Measurements from ENCODE around the gene HS6ST3.

Gene HS6ST3

GRCh38 chr13:96473526-96474180 lies 383.7 kb downstream of the HS6ST3 start:
- no peak overlapping the region for H3K9ac ChIP-seq (ENCODE audit: insufficient read length)
- no peak for DNase-seq (ENCODE audit: low read depth, low spot score)
- no peaks in the 10 kb centered on the region for H3K36me3 ChIP-seq (ENCODE audit: insufficient read depth, low read length)
- no peak overlapping the region for H3K27ac ChIP-seq
- no peaks in the 10 kb centered on the region for H3K9me3 ChIP-seq (ENCODE audit: low read depth, low read length)
- no peak overlapping the region for H3K4me3 ChIP-seq
- no peak for TF ChIP-seq EZH2 (IDR thresholded peaks at IDR 0.05)
- no peak for TF ChIP-seq FOXP2 (optimal IDR thresholded peaks at IDR 0.05; ENCODE audit: control extremely low read depth, extremely low read length, insufficient read depth)
- no peak for TF ChIP-seq POLR2AphosphoS5 (IDR thresholded peaks at IDR 0.05; ENCODE audit: borderline replicate concordance, low read depth, low read length)

DNA sequence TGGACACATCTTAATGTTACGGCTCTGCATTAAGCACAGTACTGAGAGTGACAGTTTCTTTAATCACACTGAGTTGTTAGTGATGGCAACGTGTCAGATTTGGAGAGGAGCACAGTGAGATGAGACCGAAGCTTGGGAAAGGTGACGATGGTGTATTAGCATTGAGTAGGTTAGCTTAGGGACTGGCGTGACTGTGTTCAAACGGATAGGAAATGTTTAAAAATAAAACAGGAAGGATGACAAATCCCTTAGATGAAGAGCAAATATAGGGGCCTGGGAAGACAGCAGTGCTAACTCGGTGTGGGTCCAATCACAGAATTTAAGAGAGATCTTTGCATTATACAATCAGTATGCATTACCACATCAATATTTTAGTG lies 384.3 kb downstream of the HS6ST3 start:
- H3K9ac ChIP-seq (ENCODE audit: insufficient read length), result no peak overlapping the region
- no peaks in the 10 kb centered on the region for H3K36me3 ChIP-seq (ENCODE audit: insufficient read depth, low read length)
- no peak for DNase-seq (ENCODE audit: low read depth, low spot score)
- H3K9me3 ChIP-seq (ENCODE audit: low read depth, low read length), result no peaks in the 10 kb centered on the region
- H3K27ac ChIP-seq, result no peak overlapping the region
- TF ChIP-seq POLR2AphosphoS5 (IDR thresholded peaks at IDR 0.05; ENCODE audit: borderline replicate concordance, low read depth, low read length), result no peak
- H3K4me3 ChIP-seq, result no peak overlapping the region

GRCh38 chr13:96475103-96475502 lies 385.2 kb downstream of the HS6ST3 start:
- DNase-seq (ENCODE audit: low read depth, low spot score), result no peak
- H3K27ac ChIP-seq, result no peak overlapping the region
- no peak overlapping the region for H3K9ac ChIP-seq (ENCODE audit: insufficient read length)
- no peak overlapping the region for H3K4me3 ChIP-seq
- no peaks in the 10 kb centered on the region for H3K36me3 ChIP-seq (ENCODE audit: insufficient read depth, low read length)
- no peak for TF ChIP-seq FOXP2 (optimal IDR thresholded peaks at IDR 0.05; ENCODE audit: control extremely low read depth, extremely low read length, insufficient read depth)
- no peak for TF ChIP-seq EZH2 (IDR thresholded peaks at IDR 0.05)
- no peak for TF ChIP-seq POLR2AphosphoS5 (IDR thresholded peaks at IDR 0.05; ENCODE audit: borderline replicate concordance, low read depth, low read length)
- H3K9me3 ChIP-seq (ENCODE audit: low read depth, low read length), result no peaks in the 10 kb centered on the region

- TF ChIP-seq EZH2 (IDR thresholded peaks at IDR 0.05) (no peak), POLR2AphosphoS5 (IDR thresholded peaks at IDR 0.05; ENCODE audit: borderline replicate concordance, low read depth, low read length) (no peak), FOXP2 (optimal IDR thresholded peaks at IDR 0.05; ENCODE audit: control extremely low read depth, extremely low read length, insufficient read depth) (no peak)
- H3K27ac ChIP-seq, result no peak overlapping the region
- H3K9me3 ChIP-seq (ENCODE audit: low read depth, low read length), result no peaks in the 10 kb centered on the region
- no peaks in the 10 kb centered on the region for H3K36me3 ChIP-seq (ENCODE audit: insufficient read depth, low read length)
- H3K9ac ChIP-seq (ENCODE audit: insufficient read length), result no peak overlapping the region
- DNase-seq (ENCODE audit: low read depth, low spot score), result no peak
- H3K4me3 ChIP-seq, result no peak overlapping the region
These were observed 391.6 kb downstream of the HS6ST3 start for GRCh38 chr13:96481482-96481881.

DNA sequence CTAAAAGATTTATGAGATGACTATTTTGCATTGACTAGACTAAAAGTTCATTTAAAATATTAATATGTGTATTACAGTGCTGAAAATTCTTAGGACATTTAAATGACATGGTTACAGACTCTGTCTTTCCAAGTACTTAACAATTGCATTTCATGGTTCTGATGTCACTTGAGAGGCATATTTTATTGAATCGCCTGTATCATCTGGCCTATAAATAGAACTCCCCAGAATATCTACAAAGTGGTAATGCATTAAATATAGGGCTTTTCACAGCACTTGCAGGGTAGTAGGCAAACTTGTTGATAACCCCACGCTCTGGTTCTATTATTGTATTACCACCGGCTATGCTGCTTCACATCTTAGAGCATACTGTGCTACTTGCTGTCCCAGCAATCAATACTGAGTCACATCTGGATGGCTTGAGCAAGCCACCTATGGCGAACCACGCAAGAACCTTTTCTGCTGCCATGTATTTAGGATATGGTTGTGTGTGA lies 400.6 kb downstream of the HS6ST3 start:
- no peaks in the 10 kb centered on the region for H3K36me3 ChIP-seq (ENCODE audit: insufficient read depth, low read length)
- no peaks in the 10 kb centered on the region for H3K9me3 ChIP-seq (ENCODE audit: low read depth, low read length)
- DNase-seq (ENCODE audit: low read depth, low spot score), result no peak
- TF ChIP-seq POLR2AphosphoS5 (IDR thresholded peaks at IDR 0.05; ENCODE audit: borderline replicate concordance, low read depth, low read length) (no peak), EZH2 (IDR thresholded peaks at IDR 0.05) (no peak), FOXP2 (optimal IDR thresholded peaks at IDR 0.05; ENCODE audit: control extremely low read depth, extremely low read length, insufficient read depth) (no peak)
- no peak overlapping the region for H3K4me3 ChIP-seq
- H3K27ac ChIP-seq, result no peak overlapping the region
- no peak overlapping the region for H3K9ac ChIP-seq (ENCODE audit: insufficient read length)

DNA sequence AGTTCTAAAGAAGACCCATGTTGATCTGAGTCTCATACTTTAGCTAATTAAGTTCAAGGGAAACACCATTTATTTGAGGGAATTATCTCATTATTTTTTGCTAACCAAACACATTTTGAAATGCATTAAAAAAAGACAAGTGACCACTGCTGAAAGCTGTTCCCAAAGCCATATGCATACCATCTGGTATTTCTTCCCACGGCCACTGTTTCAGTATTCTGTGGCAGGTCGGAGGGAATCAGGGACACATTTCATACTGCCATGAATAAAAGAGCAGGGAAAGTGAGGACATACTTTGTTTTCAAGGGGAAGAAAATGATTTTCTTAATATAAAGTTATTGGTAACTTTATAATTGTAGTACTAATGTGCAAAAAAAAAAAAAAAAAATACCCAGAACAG lies 401.2 kb downstream of the HS6ST3 start:
- TF ChIP-seq FOXP2 (optimal IDR thresholded peaks at IDR 0.05; ENCODE audit: control extremely low read depth, extremely low read length, insufficient read depth), result no peak
- TF ChIP-seq EZH2 (IDR thresholded peaks at IDR 0.05), result no peak
- no peak for TF ChIP-seq POLR2AphosphoS5 (IDR thresholded peaks at IDR 0.05; ENCODE audit: borderline replicate concordance, low read depth, low read length)
- H3K36me3 ChIP-seq (ENCODE audit: insufficient read depth, low read length), result no peaks in the 10 kb centered on the region
- DNase-seq (ENCODE audit: low read depth, low spot score), result no peak
- no peaks in the 10 kb centered on the region for H3K9me3 ChIP-seq (ENCODE audit: low read depth, low read length)
- no peak overlapping the region for H3K27ac ChIP-seq
- H3K9ac ChIP-seq (ENCODE audit: insufficient read length), result no peak overlapping the region
- no peak overlapping the region for H3K4me3 ChIP-seq

- Histone ChIP-seq H3K9me3 (ENCODE audit: low read depth, low read length) (no peaks in the 10 kb centered on the region), H3K4me3 (no peak overlapping the region), H3K9ac (ENCODE audit: insufficient read length) (no peak overlapping the region), H3K27ac (no peak overlapping the region), H3K36me3 (ENCODE audit: insufficient read depth, low read length) (no peaks in the 10 kb centered on the region)
- TF ChIP-seq FOXP2 (optimal IDR thresholded peaks at IDR 0.05; ENCODE audit: control extremely low read depth, extremely low read length, insufficient read depth), result no peak
- no peak for TF ChIP-seq POLR2AphosphoS5 (IDR thresholded peaks at IDR 0.05; ENCODE audit: borderline replicate concordance, low read depth, low read length)
- TF ChIP-seq EZH2 (IDR thresholded peaks at IDR 0.05), result no peak
- no peak for DNase-seq (ENCODE audit: low read depth, low spot score)
These were observed 402.9 kb downstream of the HS6ST3 start for GRCh38 chr13:96492766-96493165.

- Histone ChIP-seq H3K27ac (no peak overlapping the region), H3K36me3 (ENCODE audit: insufficient read depth, low read length) (no peaks in the 10 kb centered on the region), H3K9ac (ENCODE audit: insufficient read length) (no peak overlapping the region), H3K9me3 (ENCODE audit: low read depth, low read length) (no peaks in the 10 kb centered on the region), H3K4me3 (no peak overlapping the region)
- no peak for DNase-seq (ENCODE audit: low read depth, low spot score)
- TF ChIP-seq EZH2 (IDR thresholded peaks at IDR 0.05) (no peak), FOXP2 (optimal IDR thresholded peaks at IDR 0.05; ENCODE audit: control extremely low read depth, extremely low read length, insufficient read depth) (no peak), POLR2AphosphoS5 (IDR thresholded peaks at IDR 0.05; ENCODE audit: borderline replicate concordance, low read depth, low read length) (no peak)
These were observed 409.7 kb downstream of the HS6ST3 start for GRCh38 chr13:96499656-96500055.

- H3K9me3 ChIP-seq (ENCODE audit: low read depth, low read length), result no peaks in the 10 kb centered on the region
- TF ChIP-seq FOXP2 (optimal IDR thresholded peaks at IDR 0.05; ENCODE audit: control extremely low read depth, extremely low read length, insufficient read depth), result no peak
- no peak for TF ChIP-seq EZH2 (IDR thresholded peaks at IDR 0.05)
- no peaks in the 10 kb centered on the region for H3K36me3 ChIP-seq (ENCODE audit: insufficient read depth, low read length)
- H3K27ac ChIP-seq, result no peak overlapping the region
- no peak overlapping the region for H3K9ac ChIP-seq (ENCODE audit: insufficient read length)
- no peak overlapping the region for H3K4me3 ChIP-seq
- DNase-seq (ENCODE audit: low read depth, low spot score), result no peak
These were observed 411.0 kb downstream of the HS6ST3 start for GRCh38 chr13:96500953-96501352.
